Endothelial cell of umbilical vein (primary cell): ENCODE data around the gene CCDC180. TPM values are rescaled to one million over a fixed set of nuclear protein-coding genes. Genes with fewer than 3 reads are reported as not detected.

ENCODE experiments used
- BruUV-seq: library from RNA; stranded (reverse); fragments of 400-500 nt; replicated peaks from 2 replicates; lab custom pipeline; 2021; lab: Mats Ljungman, UMichigan
- CTCF ChIA-PET: fragments of 300-600, 350-600 bp; sonication (Branson Sonifier 250); formaldehyde crosslinking; loops from one replicate; lab custom pipeline; 2021; ENCODE audit warnings: antibody characterized with exemption, inconsistent platforms; lab: Charles Lee
- POLR2A ChIA-PET: fragments of 300-600, 350-600 bp; sonication (Branson Sonifier 250); formaldehyde crosslinking; loops from one replicate; lab custom pipeline; 2021; ENCODE audit warnings: antibody characterized with exemption, inconsistent platforms; lab: Charles Lee
- DNase-seq: peaks from one replicate; pipeline ENCODE4 v3.0.0-alpha.2; 2011; ENCODE audit warnings: low read depth, low spot score
- FAIRE-seq: peaks from 2 replicates; lab custom pipeline; 2011; peaks lifted over from hg19 to GRCh38; lab: Jason Lieb, UNC
- H2AFZ ChIP-seq: 2 replicates; pipeline ENCODE4 v1.6.0; 2012; ENCODE audit warnings: low read depth, low read length, control low read depth, inconsistent platforms
- H3K27ac ChIP-seq: 2 replicates; pipeline ENCODE4 v1.5.1; 2011; ENCODE audit warnings: low read depth, mild to moderate bottlenecking, control low read depth, low read length, moderate library complexity; ENCODE audit not compliant: insufficient read depth
- H3K27me3 ChIP-seq, 2 experiments: 2 replicates each; pipeline versions ENCODE4 v1.6.0 to v1.6.1; 2011; ENCODE audit warnings: low read length in 2 of 2, mixed read lengths in 1 of 2; ENCODE audit not compliant: control insufficient read depth in 2 of 2, insufficient read depth in 2 of 2
- H3K36me3 ChIP-seq, 2 experiments: 2 replicates in 1 of 2; 3 replicates in 1 of 2; pipeline ENCODE4 v1.5.1; 2011; ENCODE audit warnings: low read length in 2 of 2, mild to moderate bottlenecking in 1 of 2, moderate library complexity in 1 of 2; ENCODE audit not compliant: control insufficient read depth in 2 of 2, insufficient read depth in 2 of 2; ENCODE audit errors: extremely low read depth in 1 of 2
- H3K4me1 ChIP-seq: 3 replicates; pipeline ENCODE4 v1.5.1; 2011; ENCODE audit warnings: mild to moderate bottlenecking, low read length; ENCODE audit not compliant: control insufficient read depth, insufficient read depth; ENCODE audit errors: extremely low read depth
- H3K4me2 ChIP-seq: 2 replicates; pipeline ENCODE4 v1.6.1; 2011; ENCODE audit warnings: low read length, control low read depth, mixed read lengths; ENCODE audit not compliant: insufficient read depth
- H3K4me3 ChIP-seq, 3 experiments: fragments of 200-600 bp in 1 of 3; sonication (generic), shearing (Covaris generic) in 1 of 3; replicated peaks in 1 of 3; 2 replicates each; pipeline ENCODE4 v1.5.1; 2011 to 2016; ENCODE audit warnings: control low read depth in 3 of 3, low read length in 3 of 3, mild to moderate bottlenecking in 2 of 3, inconsistent platforms in 1 of 3, low read depth in 1 of 3, moderate library complexity in 1 of 3; ENCODE audit not compliant: insufficient read depth in 1 of 3
- H3K79me2 ChIP-seq: 2 replicates; pipeline ENCODE4 v1.6.0; 2012; ENCODE audit warnings: low read length, inconsistent platforms; ENCODE audit not compliant: control insufficient read depth, insufficient read depth
- H3K9ac ChIP-seq: replicated peaks from 2 replicates; pipeline ENCODE3; 2011; ENCODE audit warnings: low read length, control low read depth; ENCODE audit not compliant: insufficient read depth; ENCODE audit errors: extremely low read depth
- H3K9me1 ChIP-seq: replicated peaks from 3 replicates; pipeline ENCODE4 v1.6.0; 2011; ENCODE audit warnings: mild to moderate bottlenecking, low read length; ENCODE audit not compliant: control insufficient read depth, insufficient read depth; ENCODE audit errors: extremely low read depth
- H3K9me3 ChIP-seq: replicated peaks from 2 replicates; pipeline ENCODE4 v1.5.1; 2012; ENCODE audit warnings: low read length, inconsistent platforms; ENCODE audit not compliant: control insufficient read depth, insufficient read depth
- H4K20me1 ChIP-seq: replicated peaks from 2 replicates; pipeline ENCODE3; 2011; ENCODE audit warnings: mild to moderate bottlenecking, low read length; ENCODE audit not compliant: control insufficient read depth, insufficient read depth; ENCODE audit errors: extremely low read depth
- EZH2 ChIP-seq: IDR thresholded peaks from 2 replicates; pipeline ENCODE4 v1.6.1; 2012; ENCODE audit warnings: borderline replicate concordance, low read depth, mild to moderate bottlenecking, moderate library complexity, low read length, inconsistent platforms; ENCODE audit not compliant: severe bottlenecking
- FOS ChIP-seq: IDR thresholded peaks from 2 replicates; pipeline ENCODE4 v1.6.1; 2011; ENCODE audit warnings: mild to moderate bottlenecking, low read length, moderate library complexity, borderline replicate concordance; ENCODE audit not compliant: insufficient read depth
- GATA2 ChIP-seq: IDR thresholded peaks from 2 replicates; pipeline ENCODE4 v1.7.0; 2011; ENCODE audit warnings: low read depth, mild to moderate bottlenecking, moderate library complexity, mixed read lengths, low read length; ENCODE audit not compliant: insufficient read length, insufficient read depth
- JUN ChIP-seq: IDR thresholded peaks from 2 replicates; pipeline ENCODE4 v1.6.1; 2011; ENCODE audit warnings: borderline replicate concordance, low read depth; ENCODE audit not compliant: insufficient read length, insufficient read depth
- MYC ChIP-seq: IDR thresholded peaks from one replicate; pipeline ENCODE4 v1.6.1; 2011; ENCODE audit warnings: mild to moderate bottlenecking, low read depth, low read length
- POLR2A ChIP-seq: IDR thresholded peaks from 2 replicates; pipeline ENCODE4 v1.6.1; 2012; ENCODE audit warnings: low read depth, mild to moderate bottlenecking, control low read depth, low read length
- POLR2AphosphoS5 ChIP-seq: IDR thresholded peaks from 2 replicates; pipeline ENCODE4 v1.6.1; 2012; ENCODE audit warnings: low read depth, mild to moderate bottlenecking, control low read depth, low read length, moderate library complexity; ENCODE audit not compliant: insufficient read depth
- dilution Hi-C: fragments of 300-500 bp; cut with MboI; formaldehyde crosslinking; loops from one replicate; pipeline ENCODE4 v1.15.0; 2019; ENCODE audit warnings: low sequenced_read_pairs; ENCODE audit not compliant: extremely low pct_ligation_motif_present
- intact Hi-C: fragments of 100-400 bp; cut with micrococcal nuclease; formaldehyde crosslinking; loops from one replicate; pipeline ENCODE4 v1.10.0; 2022
- polyA plus RNA-seq, 4 experiments: library from polyadenylated mRNA; depleted of rRNA in 3 of 4; stranded (reverse) in 3 of 4; unstranded in 1 of 4; fragments of >200 nt; gene quantifications; 2 replicates each; pipeline versions ENCODE4 v1.2.1 to v1.2.3, GENCODE V29; 2011 to 2012; ENCODE audit warnings: missing spikeins in 1 of 4
- total RNA-seq: library from RNA; stranded (reverse); gene quantifications from 2 replicates; pipeline ENCODE4 v1.2.3, GENCODE V29; 2021
- TF ChIP-seq, protein P1 (sequence below): IDR thresholded peaks from 2 replicates; pipeline ENCODE4 v1.6.1; 2011; ENCODE audit not compliant: insufficient read depth, insufficient read length
- TF ChIP-seq, protein P2 (sequence below), 2 donors: IDR thresholded peaks; 1 replicate in 1 of 2; 2 replicates in 1 of 2; pipeline ENCODE4 v1.5.1; 2011; ENCODE audit warnings: low read length in 2 of 2, mild to moderate bottlenecking in 2 of 2, moderate library complexity in 2 of 2, control low read depth in 1 of 2, inconsistent platforms in 1 of 2, low read depth in 1 of 2; ENCODE audit not compliant: insufficient read depth in 1 of 2; ENCODE audit errors: extremely low read depth in 1 of 2

The CCDC180 gene
- total and polyA plus RNA-seq, 2 donors (not counting 3 experiments of a cell fraction or from before 2014, with no cell fraction given) = 0.30 to 2.5 TPM

DNA sequence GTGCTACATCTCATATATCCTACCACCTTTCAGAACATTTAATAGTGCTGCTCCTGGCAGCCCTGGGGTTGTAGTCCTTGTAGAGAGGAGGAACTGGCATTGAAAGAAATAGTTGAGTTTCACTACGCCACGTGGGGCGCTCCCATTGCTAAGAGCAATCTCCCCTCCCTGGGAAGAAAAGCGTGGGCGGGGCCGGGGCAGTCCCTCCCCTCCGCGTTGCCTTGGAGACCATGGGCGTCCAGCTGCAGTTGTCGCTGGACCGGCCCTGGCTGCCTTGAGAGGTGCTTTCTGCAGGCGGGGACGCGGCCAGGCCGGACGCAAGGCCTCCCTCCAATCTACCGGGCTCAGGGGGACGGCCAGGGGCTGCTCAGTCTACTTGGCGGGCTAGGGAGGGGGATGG is 368 bp upstream of the CCDC180 start:
- Histone ChIP-seq H4K20me1 (no peaks in the 10 kb centered on the region), H2AFZ (peak overlapping the region; percentile 4), H3K9me1 (no peaks in the 10 kb centered on the region), H3K9me3 (no peaks in the 10 kb centered on the region), H3K9ac (no peak overlapping the region), H3K27me3 (peaks cover 16 to 24% of the 10 kb centered on the region in 2 experiments), H3K4me2 (peak overlapping the region; percentile 48), H3K79me2 (no peaks in the 10 kb centered on the region), H3K4me1 (peaks cover 7% of the 10 kb centered on the region), H3K27ac (no peak overlapping the region), H3K36me3 (no peaks in the 10 kb centered on the region), H3K4me3 (peak overlapping the region in 1 of 3 experiments; percentile 1)
- no peak for FAIRE-seq
- peak; percentile 66 for DNase-seq
- TF ChIP-seq, protein P1, sequence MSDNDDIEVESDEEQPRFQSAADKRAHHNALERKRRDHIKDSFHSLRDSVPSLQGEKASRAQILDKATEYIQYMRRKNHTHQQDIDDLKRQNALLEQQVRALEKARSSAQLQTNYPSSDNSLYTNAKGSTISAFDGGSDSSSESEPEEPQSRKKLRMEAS = peak; percentile 62
- TF ChIP-seq JUN = no peak
- TF ChIP-seq, protein P2, sequence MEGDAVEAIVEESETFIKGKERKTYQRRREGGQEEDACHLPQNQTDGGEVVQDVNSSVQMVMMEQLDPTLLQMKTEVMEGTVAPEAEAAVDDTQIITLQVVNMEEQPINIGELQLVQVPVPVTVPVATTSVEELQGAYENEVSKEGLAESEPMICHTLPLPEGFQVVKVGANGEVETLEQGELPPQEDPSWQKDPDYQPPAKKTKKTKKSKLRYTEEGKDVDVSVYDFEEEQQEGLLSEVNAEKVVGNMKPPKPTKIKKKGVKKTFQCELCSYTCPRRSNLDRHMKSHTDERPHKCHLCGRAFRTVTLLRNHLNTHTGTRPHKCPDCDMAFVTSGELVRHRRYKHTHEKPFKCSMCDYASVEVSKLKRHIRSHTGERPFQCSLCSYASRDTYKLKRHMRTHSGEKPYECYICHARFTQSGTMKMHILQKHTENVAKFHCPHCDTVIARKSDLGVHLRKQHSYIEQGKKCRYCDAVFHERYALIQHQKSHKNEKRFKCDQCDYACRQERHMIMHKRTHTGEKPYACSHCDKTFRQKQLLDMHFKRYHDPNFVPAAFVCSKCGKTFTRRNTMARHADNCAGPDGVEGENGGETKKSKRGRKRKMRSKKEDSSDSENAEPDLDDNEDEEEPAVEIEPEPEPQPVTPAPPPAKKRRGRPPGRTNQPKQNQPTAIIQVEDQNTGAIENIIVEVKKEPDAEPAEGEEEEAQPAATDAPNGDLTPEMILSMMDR (IDR thresholded peaks at IDR 0.05; ENCODE audit: extremely low read depth in 1 of 2, insufficient read depth in 1 of 2, low read depth in 1 of 2, low read length in 2 of 2) = peak in 1 of 2 donors; percentile 21
- CTCF ChIA-PET = no interaction called here
- dilution Hi-C loops = no loop called here
- no TSS peak for BruUV-seq
- intact Hi-C loops = loop anchor here (1.0 to 5.0 kb wide), 2 partner anchors 14 to 70 kb away; no protein-coding TSS in a partner anchor
- POLR2A ChIA-PET = interaction anchor here (0.6 kb wide), 1 partner anchor 298 kb away, joined by 7 read pairs; no protein-coding TSS in a partner anchor

DNA sequence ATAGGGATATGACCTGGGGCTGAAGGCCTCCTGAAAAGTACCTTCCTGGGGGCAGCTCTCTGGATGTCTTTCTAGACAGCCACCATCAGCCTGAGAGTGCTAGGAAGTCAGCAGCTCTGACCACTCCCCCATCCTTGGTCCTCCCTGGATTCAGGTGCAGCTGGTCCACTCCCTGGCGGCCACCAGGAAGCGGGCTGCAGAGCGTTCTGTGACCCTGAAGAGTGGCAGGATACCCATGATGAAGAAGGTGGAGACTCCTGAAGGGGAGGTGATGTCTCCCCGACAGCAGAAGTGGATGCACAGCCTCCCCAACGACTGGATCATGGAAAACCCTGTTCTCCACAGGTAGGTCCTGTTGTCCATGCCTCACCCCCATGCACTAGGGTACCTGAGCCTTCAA is 1.8 kb downstream of the CCDC180 start:
- no peak for FAIRE-seq

More for the DNA sequence above, 1.8 kb downstream of the CCDC180 start:
- H3K27me3 ChIP-seq = peaks cover 16 to 24% of the 10 kb centered on the region in 2 experiments
- dilution Hi-C loops = no loop called here
- no peaks in the 10 kb centered on the region for H3K9me1 ChIP-seq
- BruUV-seq = no TSS peak
- no peaks in the 10 kb centered on the region for H3K9me3 ChIP-seq
- intact Hi-C loops = loop anchor here (5.0 kb wide), 1 partner anchor 72 kb away; no protein-coding TSS in a partner anchor
- no peak for DNase-seq
- peaks cover 7% of the 10 kb centered on the region for H3K4me1 ChIP-seq
- H3K9ac ChIP-seq = no peak overlapping the region
- no peaks in the 10 kb centered on the region for H3K79me2 ChIP-seq
- CTCF ChIA-PET = no interaction called here
- H3K4me2 ChIP-seq = no peak overlapping the region
- POLR2A ChIA-PET = no interaction called here
- TF ChIP-seq FOS (no peak), EZH2 (no peak), GATA2 (no peak), POLR2A (no peak), POLR2AphosphoS5 (no peak), MYC (no peak), JUN (no peak)
- TF ChIP-seq, protein P2 (IDR thresholded peaks at IDR 0.05; ENCODE audit: extremely low read depth in 1 of 2, insufficient read depth in 1 of 2, low read depth in 1 of 2, low read length in 2 of 2) = no peak
- TF ChIP-seq, protein P1 = no peak
- H4K20me1 ChIP-seq = no peaks in the 10 kb centered on the region
- no peak overlapping the region for H3K4me3 ChIP-seq
- no peaks in the 10 kb centered on the region for H3K36me3 ChIP-seq
- H3K27ac ChIP-seq = no peak overlapping the region
- no peak overlapping the region for H2AFZ ChIP-seq
